ENCODE measurements around the gene MRPS10. TPM values are rescaled to one million over a fixed set of nuclear protein-coding genes. Genes with fewer than 3 reads are reported as not detected.
A peak's percentile ranks its signal among the peaks of the same experiment; 100 is the strongest.
"Not testable (repeated sequence)": the region's sequence is repeated elsewhere in the genome, so short reads cannot be mapped to it uniquely, and the experiment has no call there.

MRPS10 gene
- total RNA-seq, 1 experiment from 2014 or later: 84.6 TPM

DNA sequence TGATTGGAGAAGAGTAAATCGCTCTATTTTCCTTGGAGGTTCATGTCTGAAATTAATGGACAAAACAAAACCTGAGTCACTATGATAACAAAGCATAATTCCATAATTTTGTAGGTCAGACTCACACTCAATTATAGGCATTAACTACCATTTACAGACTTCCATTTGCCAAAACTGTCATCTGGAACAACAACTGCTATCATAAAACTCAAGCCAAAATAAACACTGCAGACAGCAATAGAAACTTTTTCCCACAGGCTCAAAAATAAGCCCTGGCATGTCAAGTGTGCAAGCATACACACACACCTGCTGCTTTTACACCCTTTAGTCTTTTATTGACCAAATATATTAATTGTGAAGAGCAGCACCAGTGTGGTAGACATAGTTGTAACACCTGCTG is 7.1 kb downstream of the MRPS10 start:
- no peak for DNase-seq (ENCODE audit: low spot score)

DNA sequence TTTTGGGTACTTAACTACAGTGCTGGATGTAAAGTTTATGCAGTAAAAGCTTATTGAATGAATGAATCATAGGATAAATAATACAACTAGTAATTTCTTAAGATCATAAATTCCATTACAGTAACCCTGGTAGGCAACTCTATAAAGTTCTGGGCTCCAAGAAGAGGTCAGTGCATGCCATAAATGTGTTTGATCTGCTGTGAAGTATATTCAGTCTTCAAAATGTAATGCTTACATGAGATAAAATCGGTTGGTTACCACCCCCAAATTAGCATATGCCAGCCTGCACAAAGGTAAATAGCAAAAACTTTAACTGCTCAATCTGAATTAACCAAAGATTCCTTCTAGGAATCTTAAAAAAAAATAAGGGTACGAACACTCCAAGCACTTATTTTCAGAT is 10.1 kb downstream of the MRPS10 start:
- not testable (repeated sequence) for DNase-seq (ENCODE audit: low spot score)

DNA sequence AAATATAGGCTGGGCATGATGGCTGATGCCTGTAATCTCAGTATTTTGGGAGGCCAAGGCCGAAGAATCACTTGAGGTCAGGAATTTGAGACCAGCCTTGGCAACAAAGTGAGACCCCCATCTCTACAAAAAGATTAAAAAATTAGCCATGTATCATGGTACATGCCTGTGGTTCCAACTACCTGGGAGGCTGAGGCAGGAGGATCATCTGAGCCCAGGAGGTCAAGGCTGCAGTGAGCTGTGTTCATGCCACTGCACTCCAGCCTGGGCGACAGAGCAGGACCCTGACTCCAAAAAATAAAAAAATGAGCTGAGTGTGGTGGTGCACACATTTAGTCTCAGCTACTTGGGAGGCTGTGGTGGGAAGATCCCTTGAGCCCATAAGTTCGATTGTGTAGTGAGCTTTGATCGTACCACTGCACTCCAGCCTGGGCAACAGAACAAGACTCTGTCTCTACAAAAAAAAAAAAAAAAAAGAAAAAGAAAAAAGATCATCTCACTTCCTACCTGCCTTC is 12.8 kb downstream of the MRPS10 start:
- no peak for DNase-seq (ENCODE audit: low spot score)

DNA sequence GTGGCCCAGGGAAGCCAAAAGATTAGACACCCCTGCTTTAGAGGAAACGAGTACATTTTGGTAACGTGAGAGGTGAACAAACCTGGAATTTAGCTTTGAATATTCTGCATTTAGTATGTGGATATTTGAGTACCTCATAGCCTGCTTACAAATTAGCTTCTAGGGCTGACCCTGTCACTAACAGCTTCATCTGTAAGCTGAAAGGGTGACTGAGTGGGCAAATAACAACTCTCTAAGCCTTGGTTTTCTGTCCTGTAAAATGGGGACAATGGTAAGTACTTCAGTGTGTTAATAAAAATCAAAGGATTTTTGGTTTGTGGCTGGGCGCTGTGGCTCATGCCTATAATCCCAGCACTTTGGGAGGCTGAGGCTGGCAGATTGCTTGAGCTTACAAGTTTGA is 14.5 kb downstream of the MRPS10 start:
- no peak for DNase-seq (ENCODE audit: low spot score)

DNA sequence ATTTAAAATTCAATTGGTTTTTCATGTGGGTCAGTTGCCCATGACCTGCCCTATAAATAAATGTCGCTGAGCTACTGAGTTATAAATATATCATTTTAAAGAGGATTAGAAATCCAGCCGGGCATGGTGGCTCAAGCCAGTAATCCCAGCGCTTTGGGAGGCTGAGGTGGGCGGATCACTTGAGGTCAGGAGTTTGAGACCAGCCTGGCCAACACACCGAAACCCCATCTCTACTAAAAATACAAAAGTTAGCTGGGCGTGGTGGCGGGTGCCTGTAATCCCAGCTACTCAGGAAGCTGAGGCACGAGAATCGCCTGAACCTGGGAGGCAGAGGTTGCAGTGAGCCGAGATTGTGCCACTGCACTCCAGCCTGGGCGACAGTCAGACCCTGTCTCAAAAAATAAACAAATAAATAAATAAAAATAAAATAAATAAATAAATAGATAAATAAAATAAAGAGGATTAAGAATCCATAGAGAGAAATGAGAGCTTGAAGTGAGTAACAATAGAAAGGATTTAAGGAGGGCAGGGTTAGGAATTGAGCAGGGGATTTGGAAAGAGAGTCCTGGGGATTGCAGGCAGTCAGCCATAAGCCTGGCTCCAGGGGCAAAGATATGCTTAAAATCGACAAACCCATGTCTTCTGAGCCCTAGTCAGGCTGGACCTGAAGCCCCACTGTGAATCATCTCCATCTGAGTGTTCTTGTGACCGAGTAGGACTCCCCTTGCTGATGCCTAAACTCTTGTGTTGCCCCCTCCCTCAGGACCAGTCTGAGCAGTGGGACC is 15.3 kb downstream of the MRPS10 start:
- not testable (repeated sequence) for DNase-seq (ENCODE audit: low spot score)

DNA sequence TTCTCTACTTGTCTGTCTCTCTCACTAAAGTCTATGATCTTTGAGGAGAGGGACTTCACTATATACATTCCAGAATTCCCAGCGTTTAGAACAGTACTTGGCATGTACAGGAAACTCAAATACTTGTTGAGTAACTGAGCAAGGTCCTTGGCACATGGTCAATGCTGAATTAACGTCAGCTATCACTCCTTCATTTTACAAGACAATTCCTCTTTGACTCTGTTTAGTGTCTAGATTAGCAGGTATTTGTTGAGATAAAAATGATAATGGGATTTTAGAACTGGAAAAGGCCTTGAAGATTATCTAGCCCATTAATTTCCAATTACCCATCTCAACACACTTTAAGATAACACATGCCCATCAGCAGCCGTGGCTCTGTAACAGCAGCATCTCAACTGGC is 16.3 kb downstream of the MRPS10 start:
- DNase-seq (ENCODE audit: low spot score): no peak

DNA sequence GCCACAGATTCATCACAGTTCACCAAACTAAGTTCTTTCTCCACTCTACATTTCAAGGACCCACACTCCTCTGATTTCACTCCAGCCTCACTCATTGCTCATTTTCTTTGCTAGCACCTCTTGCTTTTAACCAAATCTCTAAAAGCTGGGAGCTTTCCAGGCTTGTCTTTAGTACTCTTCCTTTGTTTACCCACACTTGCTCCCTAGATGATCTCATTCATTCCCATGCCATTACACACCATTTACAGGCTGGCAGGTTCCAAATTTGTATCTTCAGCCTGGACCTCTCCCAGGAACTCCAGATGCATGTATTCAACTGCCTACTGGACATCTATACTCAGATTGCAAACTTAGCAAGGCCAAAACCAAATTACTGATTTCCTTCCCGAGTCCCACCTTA is 17.6 kb downstream of the MRPS10 start:
- peak; percentile 59 for DNase-seq (ENCODE audit: low spot score)

DNA sequence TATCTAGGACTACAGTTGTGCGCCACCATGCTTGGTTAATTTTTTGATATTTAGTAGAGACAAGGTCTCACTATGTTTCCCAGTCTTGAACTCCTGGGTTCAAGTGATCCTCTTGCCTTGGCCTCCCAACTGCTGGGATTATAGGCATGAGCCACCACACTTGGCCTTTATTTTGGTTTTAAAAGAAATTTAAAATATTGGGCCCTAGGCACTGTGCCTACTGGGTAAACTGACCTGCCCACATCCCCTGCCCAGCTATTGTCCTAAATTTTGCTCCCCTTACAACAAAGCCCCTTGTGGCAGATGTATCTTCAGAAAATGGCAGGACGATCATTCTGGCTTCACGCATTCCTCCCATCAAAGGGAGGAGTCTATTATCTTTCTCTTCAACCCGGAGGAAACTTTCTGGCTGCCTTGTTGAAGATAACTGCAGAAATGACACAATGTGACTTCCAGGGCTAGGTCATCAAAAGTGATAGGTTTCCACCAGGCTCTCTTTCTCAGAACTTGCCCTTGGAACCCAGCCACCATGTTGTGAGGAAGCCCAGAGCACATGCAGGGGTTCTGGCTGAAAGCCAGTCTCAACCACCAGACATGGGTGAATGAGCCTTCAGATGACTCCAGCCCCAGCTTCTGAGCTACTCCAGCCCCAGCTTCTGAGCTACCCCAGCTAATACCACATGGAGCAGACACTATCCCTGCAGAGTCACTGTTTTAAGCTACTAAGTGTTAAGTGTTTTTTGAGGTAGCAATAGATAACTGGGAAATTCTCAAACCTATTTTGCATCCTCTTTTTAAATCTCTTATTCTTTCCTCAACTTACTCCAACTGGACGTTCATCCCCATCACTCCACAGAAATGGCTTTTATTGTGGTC is 18.3 kb downstream of the MRPS10 start:
- DNase-seq (ENCODE audit: low spot score): peak; percentile 34

DNA sequence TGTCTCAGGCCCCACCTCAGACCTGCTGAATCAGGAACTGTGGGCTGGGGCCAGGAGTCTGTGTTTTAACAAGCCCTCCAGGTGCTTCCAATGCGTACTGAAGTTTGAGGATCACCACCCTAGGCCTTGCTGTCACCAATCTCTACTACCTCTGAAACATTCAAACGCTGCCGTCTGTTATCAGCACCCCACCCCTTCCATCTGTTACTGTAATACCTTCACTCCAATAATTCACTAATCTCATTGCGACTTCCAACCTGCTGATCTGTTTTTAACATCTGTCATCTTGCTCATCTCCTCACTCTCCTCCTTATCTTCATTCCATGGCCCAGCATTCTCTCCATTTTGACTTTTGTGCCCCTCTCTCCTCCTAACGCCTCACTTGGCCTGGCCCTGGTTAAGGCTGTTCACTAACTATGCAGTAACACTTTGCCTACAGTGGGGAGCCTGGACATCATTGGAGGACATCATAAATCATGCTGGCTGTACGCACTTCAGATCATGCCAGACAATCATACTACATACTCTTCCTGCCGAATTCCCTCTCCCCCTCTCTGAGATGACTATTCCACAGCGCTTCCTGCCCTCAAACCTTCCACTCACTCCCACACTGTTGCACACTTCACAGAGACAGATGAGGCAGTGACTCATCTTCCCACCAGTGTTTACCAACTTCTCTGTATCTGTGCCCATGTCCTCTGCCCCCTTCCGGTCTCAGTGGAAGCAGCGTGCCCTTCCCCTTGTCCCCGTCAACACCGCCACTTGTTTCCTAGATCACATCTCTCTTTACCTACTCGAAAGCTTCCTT is 19.9 kb downstream of the MRPS10 start:
- no peak for DNase-seq (ENCODE audit: low spot score)

DNA sequence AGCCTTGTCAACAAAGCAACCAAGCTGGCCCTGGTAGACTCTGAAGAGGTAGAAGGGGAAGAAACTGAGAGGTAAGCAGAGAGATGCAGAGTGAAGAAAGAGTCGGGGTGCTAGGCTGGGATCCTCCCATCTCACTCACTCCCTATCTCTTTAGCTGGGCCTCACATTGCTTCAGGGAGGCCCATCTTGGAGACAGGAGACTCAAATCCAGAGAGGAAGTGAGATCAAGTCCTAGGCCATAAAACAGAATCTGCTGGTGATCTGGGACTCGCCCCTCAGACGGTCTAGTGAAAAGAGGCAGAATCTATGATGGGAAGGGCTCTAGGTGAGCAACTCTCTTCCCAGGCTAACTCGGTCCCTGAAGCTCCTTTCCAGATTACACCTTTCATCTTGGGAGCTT is 22.2 kb downstream of the MRPS10 start:
- no peak for DNase-seq (ENCODE audit: low spot score)

DNA sequence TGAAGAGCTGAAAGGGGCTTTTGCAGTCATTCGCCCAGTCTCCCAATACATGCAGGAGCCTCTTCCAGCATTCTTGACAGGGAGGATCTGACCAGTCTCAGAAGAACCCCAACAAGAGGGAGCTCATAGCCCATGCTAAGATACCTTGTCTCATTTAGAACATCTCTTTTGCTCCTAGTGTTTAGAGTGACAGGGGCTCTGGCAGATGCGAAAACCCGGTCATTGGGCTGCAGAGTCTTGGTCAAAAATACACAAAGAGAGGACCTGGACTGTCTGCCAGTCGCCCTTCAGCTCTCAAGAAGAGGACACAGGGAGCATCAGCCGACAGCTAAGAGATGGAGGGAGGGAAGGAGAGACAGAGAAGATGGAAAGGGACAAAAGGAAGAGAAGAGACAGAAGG is 23.6 kb downstream of the MRPS10 start:
- no peak for DNase-seq (ENCODE audit: low spot score)

DNA sequence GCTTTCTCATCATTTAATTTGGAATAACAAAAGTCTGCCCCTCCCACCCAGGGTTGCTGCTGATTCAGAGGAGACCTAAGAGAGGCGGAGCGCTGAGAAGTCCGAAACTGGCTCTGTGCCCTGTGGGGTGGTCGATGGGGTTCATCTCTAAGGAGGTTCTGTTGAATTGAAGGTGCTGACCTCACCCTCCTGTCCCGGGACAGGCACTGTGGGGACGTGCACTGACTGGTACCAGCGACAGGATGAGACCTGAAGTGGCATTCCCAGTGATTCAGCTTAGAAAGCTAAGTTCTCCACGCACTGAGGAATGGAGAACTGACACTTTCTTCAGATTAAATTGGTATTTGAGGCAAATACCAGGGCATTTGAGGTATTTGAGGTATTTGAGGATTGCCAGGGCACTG is 24.2 kb downstream of the MRPS10 start:
- no peak for DNase-seq (ENCODE audit: low spot score)

DNA sequence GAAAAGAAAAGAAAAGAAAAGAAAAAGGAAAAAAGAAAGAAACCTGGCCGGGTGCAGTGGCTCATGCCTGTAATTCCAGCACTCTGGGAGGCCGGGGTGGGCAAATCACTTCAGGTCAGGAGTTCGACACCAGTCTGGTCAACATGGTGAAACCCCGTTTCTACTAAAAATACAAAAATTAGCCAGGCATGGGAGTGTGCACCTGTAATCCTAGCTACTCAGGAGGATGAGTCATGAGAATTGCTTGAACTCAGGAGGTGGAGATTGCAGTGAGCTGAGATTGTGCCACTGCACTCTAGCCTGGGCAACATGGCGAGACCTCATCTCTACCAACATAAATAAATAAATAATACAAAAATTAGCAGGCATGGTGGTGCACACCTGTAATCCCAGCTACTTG is 25.3 kb downstream of the MRPS10 start:
- DNase-seq (ENCODE audit: low spot score): not testable (repeated sequence)

DNA sequence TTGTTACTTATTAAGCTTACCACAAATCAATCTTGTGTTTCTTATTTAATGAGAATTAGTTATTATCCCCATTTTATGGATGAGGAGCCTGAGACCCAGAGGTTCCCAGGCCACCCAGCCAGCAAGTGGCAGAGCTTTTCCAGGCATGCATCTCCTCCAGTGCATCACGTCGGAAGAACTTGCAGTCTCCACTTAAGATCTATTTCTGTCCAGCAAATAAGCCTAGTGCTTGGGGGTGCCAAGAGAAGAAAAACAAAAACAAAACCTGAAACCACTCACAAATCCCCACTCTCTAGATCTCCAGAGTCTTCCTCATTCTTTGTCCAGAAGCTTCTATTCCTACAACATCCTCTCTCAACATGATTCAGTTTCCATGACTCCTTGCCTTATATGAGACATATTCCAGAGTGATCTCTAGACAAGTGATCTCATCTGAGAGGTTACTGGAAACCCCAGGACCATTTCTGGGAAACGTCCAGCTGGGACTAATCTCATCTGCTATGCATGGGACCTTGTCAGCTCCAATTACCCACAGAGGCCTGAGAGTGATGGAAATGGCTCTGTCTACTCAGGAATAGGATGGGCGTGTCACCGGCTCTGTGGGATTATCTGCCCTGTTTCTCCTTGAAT is 27.0 kb downstream of the MRPS10 start:
- no peak for DNase-seq (ENCODE audit: low spot score)

DNA sequence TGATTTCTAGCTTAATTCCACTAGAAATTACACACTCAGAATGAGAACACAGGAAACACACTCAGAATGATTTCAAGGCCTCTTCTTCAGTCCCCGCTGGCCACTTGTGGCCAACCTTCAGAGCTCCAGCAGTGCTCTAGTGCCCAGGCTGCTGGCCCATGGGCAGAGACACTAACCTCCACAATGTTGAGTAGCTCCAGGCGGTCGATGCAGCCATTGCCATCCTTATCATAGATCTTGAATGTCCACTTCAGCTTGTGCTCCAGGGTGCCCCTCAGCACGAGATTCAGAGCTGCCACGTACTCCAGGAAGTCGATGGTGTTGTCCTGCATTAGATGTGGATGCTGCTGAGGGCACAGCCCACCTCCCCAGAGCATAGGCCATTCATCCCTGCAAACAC is 29.3 kb downstream of the MRPS10 start:
- no peak for DNase-seq (ENCODE audit: low spot score)

DNA sequence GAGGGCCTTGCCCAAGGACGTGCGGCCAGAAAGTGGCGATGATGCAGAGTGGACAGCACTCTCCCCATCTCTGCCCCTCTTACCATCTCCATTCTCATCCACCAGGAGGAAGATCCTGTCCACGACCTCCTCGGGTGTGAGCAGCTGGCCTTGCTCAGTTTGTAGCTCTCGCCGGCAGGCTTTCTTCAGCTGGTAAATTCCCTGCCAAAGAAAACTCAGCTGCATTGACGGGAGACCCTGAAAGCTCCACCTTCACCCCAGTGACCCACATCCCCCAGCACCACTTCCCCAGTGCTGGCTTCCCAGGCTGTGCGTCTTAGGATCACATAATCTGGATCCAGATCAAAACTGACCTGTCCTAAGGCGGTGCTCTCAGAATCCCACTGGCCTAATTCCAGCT is 32.1 kb downstream of the MRPS10 start:
- DNase-seq (ENCODE audit: low spot score): no peak

DNA sequence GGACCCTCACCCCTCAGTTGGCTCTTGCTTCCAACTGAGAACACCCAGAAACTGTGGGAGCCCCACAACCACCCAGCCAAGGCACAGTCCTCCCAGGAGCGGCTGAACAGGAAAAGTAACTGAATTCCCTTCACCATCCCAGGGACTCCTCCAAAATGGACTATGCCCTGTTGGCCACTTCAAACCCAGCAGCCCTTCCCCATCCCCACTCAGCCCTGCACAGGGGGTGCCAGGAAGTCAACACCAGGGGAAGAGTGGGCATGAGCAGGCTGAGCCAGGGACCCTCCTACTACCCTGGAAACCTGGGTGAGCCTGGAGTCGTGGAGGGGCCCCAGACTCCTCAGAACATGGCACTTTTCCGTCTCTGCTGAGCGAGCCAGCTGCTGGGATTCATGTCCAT is 33.2 kb downstream of the MRPS10 start:
- DNase-seq (ENCODE audit: low spot score): no peak

DNA sequence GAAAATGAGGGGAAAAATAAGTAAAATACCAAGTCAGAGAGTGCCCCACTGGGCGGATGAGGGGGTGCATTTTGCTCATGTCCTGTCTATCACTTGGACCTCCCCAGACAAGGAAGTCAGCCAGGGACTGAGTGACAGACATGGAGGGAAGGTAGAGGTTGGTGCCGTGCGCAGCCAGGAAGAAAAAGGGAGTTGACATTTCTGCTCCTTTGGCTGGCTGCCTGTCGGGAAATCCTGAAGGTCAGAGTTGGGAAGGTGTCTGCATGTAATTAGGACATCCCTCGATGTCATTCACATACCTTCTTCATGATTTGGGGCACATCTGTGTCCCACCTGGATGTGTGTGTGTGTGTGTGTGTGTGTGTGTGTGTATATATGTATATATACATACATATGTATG is 35.6 kb downstream of the MRPS10 start:
- DNase-seq (ENCODE audit: low spot score): no peak

DNA sequence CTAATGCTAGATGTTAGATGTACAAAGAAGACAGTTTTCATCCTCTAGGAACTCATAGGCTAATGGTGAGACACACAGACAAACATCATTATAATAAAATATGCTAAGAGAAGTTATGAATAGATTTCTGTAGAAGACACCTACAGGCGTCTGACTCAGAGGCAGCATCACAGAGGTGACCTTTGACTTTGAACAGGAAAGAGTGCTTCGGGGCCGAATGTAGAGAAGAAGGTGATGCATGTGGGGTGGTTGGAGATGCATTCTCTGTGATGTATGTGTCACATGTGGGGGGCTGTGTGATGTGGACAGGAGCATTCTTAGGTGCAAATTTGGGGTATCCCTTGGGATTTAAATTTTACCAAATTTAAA is 37.7 kb downstream of the MRPS10 start:
- no peak for DNase-seq (ENCODE audit: low spot score)

DNA sequence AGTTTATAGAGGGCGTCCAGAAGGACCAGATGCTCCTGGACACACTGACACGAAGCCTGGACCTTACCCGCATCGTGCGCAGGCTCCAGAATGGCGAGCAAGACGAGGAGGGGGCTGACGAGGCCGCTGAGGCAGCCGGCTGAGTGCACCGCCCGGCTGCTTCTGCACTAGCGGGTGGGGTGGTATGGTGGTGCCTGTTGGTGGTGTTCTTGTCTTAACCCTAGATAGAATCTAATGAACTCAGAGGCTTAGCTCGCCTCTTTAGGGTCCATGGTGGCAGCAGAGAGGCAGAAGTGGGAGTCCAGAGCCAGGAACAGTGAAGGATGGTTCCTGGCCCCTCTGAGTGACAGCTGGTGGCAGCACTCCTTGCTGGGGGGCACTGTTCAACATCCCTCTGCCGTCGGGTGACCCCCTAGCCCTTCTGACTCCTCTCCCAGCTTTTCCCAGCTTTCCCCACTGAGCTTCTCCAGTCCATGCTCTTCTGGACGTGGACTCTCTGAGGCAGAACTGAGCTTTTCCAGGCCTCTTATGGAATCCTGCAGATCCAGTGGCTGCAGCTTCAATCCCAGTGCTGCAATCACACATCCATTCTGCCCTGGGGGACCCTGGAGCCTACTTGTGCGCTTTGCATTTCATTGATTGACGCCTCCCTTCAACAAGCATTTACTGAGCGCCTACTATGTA is 38.3 kb downstream of the MRPS10 start:
- no peak for DNase-seq (ENCODE audit: low spot score)

Data from H4 (cell line).